NCI-H446 treated with DMSO at 0.1 percent for 48 hours (cell line): ENCODE measurements around the gene PVRIG.
A peak's percentile ranks its signal among the peaks of the same experiment; 100 is the strongest.
"Not testable (repeated sequence)": the region's sequence is repeated elsewhere in the genome, so short reads cannot be mapped to it uniquely, and the experiment has no call there.

Experiments used
- DNase-seq: peaks from one replicate; lab custom pipeline; 2025; lab: John Stamatoyannopoulos, UW

The PVRIG gene

DNA sequence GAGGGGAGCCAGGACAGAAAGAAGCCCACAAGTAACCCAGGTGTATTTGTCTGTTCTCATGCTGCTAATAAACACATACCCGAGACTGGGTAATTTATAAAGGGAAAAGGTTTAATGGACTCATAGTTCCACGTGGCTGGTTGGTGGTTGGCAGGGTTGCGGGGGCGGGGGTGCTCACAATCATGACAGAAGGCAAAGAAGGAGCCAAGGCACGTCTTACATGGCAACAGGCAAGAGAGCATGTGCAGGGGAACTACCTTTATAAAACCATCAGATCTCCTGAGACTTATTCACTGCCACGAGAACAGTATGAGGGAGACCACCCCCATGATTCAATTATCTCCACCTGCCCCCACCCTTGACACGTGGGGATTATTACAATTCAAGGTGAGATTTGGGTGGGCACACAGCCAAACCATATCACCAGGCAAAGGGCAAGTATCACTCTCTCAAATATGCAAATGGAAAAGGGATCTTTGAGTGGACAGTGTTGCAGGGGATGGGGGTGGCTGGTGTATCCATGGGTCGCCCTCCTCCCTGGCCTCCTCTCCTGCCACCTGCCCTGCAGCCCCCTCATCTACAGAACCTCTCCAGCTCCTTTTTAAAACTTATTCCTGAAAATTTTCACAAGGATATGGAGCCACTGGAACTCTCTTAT is 15.0 kb downstream of the PVRIG start:
- not testable (repeated sequence) for DNase-seq

DNA sequence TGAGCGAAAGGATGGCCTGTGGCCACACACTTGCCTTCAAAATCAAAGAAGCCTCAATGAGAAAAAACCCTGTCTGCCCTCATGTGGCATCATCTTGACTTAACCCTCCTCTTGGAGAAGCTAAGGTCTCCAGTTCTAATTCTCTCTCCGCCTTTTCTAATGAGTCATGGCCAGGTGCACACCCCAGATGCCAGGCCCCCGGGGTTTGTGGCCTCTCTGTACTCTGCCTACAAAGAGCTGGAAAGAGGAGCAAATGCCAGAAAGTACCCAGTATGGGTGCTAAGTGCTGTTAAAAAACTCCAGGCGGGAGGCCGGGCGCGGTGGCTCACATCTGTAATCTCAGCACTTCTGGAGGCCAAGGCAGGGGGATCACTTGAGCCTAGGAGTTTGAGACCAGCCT is 20.2 kb downstream of the PVRIG start:
- DNase-seq: not testable (repeated sequence)

DNA sequence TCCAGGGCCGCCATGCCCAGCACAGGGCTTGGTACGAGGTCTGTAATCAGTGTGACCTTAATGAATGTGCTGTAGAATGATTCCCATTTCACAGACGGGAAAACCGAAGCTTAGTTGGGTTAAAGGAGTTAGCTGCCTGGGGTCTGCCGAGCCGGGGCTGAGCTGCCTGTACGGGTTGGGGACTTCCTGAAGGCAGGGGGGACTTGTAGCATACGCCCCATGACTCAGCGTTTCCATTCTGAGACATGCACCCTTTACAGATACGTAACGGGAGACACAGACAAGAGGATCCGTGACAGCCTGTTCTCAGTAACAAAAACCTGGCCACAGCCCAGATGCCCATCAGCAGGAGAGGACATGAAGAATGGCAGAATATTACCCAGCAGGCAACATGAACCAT is 23.6 kb downstream of the PVRIG start:
- not testable (repeated sequence) for DNase-seq

DNA sequence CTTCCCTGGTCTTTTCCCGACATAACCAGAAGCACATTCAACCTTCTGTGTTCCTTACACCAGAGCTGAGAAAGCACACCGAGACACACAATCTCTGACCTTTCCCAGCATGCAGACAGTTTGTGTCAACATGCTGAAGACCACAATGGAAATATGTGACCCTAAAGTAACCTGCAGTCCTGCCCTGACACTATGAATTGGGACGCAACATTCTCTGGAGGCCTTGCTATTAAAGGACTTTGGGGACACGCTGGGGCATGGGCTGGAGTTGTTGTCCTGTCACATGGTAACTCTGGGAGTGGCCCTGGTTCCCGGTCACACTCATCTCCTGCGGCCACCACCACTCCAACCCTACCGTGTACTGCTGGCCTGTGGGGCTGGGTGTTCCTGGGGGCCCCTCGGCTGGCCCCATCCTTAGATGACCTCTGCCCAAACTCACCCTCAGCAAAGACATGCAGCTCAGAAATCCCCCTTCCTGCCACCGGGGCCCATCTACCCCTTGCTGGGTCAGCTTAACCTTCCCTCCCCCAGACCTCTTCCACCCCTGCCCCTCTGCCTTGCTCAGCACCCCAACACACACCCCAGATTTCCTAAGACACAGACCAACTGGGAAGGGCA is 25.3 kb downstream of the PVRIG start:
- not testable (repeated sequence) for DNase-seq

DNA sequence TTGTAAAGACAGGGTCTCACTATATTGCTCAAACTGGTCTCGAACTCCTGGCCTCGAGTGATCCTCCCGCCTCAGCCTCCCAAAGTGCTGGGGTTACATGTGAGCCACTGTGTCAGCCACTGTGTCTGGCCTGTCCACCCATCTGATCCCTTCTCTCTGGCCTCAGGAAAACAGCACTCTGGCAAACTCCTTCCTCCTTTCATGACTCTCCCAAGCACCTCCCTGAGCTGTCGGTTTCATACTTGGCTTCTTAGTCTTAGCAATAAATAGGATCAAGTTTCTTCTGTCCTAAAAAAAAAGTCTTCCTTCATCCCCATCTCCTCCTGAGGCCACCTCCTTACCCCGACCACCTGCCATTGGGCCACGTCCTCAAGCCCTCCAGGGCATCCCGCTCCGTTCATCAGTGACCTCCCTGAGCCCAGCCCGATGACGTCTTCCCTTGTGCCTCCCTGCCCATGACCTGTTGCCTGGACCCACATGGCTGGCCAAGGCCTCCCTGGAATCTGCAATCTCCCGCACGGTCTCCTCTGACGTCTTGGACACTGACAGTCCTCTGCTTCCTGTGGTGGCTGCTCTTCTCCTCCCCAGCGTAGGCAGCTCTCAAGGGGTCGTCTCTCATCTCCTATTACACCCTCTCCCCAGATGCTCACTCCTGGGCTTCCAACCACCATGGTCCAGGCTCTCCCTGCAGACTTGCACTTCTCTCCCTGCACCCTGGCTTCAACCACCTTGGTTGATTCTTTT is 26.5 kb downstream of the PVRIG start:
- DNase-seq: not testable (repeated sequence)

DNA sequence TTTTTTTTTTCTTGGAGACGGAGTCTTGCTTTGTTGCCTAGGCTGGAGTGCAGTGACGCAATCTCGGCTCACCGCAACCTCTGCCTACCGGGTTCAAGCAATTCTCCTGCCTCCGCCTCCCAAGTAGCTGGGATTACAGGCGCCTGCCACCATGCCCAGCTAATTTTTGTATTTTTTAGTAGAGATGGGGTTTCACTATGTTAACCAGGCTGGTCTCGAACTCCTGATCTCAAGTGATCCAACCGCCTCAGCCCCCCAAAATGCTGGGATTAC is 27.1 kb downstream of the PVRIG start:
- DNase-seq: not testable (repeated sequence)

DNA sequence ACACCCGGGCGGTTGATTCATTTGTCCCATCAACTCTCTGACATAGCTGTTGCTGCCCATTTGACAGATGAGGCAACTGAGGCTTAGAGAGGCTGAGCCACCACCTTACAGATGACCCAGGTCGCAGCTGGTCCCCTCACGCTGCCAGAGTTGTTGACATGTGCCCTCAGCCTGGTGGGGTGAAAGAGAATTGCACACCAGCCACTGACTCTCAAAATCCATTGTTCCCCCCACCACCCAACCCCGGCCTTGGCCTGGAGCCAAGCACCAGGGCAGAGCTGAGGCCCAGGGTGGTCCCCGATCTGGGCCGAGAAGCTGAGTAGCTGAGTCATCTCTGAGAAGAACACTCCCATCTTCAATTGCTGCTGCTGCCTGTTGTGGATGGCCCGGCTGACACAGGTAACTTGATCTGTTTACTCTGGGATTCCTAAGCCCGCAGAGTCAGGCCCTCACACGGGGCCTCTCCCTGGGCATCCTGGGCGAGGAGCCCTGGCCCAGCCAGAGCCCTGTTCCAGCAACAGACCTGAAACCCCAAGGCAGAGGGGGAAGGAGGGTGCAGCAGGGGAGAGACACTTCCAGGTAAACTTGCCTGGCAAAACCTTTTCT is 27.5 kb downstream of the PVRIG start:
- peak; percentile 9 for DNase-seq

DNA sequence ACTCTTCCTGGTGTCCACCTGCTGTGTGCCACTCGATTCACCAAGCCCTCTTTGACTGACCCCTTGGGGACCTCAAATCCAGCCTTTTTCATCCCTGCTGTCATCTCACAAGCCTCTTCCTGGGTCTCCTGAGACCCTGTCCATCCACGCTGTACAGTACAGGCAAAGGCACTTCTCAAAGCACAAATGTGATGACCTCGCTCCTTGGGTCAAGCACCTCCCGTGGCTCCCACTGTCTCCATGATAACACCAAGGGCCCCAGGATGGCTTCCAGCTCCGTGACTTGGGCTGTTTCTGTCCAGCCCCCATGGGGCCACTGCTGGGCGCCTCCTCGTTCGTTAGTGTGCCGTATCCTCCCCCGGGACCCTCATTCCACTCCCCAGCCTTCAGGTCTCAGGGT is 28.7 kb downstream of the PVRIG start:
- no peak for DNase-seq

DNA sequence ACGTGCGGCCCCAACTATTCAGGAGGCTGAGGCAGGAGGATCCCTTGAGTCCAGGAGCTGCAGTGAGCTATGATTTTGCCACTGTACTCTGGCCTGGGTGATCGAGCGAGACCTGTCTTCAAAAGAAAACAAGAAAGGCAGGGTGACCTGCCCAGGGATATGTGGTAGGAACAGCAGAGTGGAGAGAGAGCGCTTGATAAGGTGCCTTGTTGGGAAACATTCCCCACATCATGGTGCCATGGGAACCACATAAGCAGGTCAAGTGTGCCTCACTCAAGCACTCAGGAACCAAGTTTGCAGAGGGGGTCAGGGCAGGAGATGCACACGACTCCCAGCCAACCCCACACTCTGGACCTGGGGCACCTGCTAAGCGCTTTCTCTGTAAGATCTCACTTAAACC is 37.3 kb downstream of the PVRIG start:
- DNase-seq: no peak

DNA sequence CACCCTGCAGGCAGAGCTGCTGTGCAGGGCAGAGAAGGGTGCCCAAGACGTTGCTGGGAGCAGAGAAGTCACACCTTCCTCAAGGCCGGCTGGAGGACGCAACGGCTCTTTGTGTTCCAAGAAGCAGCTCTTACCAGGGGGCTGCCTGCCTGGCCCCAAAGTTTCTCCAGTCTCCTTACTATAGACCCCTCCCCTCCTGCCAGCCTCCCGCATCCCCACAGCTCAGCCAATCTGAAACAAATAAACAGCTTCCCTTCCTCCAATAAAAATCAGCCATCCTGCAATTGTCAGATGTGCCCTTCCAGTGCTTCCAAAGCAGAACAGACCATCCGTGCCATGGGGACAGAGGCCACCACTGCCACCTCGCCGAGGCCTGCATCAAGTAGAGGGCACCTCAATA is 40.2 kb downstream of the PVRIG start:
- DNase-seq: not testable (repeated sequence)

DNA sequence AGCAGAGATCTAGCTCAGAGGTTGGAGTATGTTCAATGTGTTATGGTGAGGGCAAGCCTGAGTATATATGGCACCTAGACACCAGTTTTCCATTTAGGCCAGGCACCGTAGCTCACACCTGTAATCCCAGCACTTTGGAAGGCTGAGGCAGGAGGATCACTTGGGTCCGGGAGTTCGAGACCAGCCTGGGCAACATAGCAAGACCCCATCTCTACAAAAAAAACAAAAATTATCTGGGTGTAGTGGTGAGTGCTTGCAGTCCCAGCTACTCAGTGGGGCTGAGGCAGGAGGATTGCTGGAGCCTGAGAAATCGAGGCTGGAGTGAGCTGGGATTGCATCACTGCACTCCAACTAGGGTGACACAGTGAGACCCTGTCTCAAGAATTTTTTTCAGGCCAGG is 43.1 kb downstream of the PVRIG start:
- not testable (repeated sequence) for DNase-seq

DNA sequence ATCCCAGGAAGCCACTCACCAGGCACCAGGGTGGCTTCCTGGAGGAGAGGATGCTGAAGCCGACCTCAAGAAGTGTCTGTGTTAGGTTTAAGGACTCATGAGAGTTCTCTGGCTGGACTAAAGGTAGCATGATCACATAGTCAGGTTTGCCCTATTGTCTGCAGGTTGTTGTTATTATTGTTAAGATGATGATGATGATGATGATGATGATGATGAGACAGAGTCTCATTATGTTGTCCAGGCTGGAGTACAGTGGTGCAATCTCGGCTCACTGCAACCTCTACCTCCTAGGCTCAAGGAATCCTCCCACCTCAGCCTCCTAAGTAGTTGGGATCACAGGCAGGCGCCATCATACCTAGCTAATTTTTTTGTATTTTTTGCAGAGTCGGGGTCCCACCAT is 44.5 kb downstream of the PVRIG start:
- not testable (repeated sequence) for DNase-seq

DNA sequence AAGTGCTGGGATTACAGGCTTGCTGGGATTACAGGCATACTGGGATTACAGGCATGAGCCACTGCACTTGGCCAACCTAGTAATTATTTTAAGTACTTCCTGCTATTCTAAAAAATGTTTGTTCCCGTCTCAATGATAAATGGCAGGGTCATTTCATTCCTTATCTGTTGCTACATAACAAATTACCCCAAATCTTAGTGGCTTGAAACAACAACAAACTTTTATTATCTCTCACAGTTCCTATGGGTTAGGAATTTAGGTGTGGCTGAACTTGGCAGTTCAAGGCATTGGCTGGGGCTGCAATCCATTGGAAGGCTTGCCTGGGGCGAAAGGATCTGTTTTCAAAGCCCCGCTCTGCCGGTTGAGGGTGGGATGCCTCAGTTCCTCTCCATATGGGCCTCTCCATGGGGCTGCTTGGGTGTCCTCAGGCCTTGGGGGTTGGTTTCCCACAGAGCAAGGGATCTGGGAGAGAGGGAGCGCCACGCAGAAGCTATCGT is 45.0 kb downstream of the PVRIG start:
- not testable (repeated sequence) for DNase-seq

DNA sequence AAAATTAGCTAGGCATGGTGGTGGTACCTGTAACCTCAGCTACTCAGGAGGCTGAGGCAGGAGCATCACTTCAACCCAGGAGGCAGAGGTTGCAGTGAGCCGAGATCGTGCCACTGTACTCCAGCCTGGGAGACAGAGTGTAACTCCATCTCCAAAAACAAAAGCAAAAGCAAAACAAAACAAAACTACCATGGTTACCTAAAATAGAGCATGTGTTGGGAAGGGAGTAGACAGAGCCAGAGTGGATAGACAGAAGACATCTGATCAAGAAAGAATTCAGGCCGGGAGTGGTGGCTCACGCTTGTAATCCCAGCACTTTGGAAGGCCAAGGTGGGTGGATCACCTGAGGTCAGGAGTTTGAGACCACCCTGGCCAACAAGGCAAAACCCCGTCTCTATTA is 46.1 kb downstream of the PVRIG start:
- DNase-seq: not testable (repeated sequence)

DNA sequence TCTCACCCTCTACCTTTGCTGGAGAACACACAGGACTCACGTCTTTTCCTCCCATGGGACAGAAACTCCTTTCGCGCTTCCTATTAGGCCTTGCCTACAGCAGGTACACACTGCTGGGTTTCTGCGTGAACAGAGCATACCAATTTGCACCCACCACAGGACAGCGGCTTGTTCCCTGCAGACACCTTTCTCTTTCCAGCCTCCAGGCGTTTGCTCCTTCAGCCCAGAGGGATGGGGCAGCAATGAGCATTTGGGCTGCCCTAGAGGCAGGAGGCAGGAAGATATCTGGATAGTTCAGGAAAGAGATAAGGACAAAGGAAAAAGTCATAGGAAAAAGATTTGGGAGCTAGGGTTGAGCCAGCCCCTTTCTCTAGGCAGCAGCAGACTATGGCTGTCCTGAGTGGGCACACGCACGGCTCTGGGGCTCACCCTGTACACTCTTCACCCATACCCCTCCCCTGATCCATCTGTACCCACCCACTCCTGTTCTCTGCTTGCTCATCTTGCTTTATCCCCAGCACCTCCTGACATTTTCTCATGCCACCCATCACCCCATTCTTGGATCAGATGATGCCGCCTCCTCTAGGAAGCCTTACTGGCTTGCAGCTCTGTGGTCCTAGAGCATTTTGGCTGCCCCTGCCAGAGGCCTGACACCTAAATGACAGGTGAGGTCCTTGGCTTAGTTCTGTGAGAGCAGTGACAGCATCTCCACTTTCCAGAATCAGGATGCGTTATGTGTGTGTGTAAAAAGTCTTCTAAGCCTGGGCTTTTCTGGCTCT is 47.0 kb downstream of the PVRIG start:
- DNase-seq: no peak

DNA sequence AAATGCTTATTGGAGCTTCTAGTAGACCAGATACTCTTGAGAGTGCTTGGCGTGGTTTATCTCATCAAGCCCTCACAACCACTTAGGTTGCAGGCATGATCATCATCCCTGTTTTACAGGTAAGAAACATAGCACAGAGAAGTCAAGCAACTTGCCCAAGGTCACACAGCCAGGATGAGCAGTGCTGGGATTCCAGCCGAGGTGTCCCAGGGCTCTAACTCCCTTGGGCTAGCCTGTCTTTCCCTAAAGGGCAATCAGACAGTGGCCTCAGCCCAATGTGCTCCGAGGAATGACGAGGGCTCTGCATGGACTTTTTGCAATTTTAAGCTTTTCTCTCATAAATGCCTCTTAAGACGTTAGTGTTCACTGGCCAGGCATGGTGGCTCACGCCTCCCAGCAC is 47.9 kb downstream of the PVRIG start:
- DNase-seq: no peak

DNA sequence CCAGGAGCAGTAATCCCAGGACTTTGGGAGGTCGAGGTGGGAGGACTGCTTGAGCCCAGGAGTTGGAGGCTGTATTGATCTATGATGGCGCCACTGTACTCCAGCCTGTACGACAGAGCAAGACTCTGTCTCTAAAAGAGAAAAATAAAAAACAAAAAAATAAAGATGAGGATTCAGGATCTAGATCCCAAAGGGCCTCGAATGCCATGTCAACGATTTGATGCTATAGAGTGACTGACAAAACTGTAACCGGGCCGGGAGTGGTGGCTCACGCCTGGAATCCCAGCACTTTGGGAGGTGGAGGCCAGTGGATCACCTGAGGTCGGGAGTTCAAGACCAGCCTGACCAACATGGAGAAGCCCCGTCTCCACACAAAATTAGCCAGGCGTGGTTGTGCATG is 49.1 kb downstream of the PVRIG start:
- DNase-seq: not testable (repeated sequence)

DNA sequence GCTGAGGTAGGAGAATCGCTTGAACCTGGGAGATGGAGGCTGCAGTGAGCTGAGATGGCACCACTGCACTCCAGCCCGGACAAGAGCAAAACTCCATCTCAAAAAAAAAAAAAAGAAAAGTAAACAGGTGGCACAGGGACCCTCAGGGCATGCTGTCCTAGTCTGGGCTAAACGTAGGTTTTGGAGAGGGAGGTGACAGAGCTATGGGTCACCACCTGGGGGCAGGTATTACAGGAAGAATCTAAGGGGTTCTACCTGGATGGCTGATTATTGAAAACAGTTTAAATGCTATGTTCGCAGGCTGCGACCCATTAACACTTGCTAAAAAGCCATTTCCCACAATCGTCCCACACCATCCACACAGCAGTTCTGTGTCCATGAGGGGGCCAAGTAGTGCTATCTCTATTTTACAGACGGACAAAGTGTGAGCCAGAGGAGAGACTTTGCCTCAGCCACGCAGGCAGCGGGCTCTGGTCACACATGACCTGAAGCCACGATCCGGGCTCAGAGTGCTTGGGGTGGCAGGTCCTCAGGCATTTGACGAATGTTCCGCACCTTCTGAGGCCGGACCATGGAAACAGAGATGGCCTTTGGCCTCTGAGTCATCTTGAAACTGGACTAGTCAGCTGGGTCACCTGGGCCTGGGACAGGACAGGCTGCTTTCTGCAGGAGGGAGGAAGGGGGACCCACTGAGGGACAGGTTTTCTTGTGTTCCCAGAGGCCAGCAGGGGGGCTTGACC is 49.7 kb downstream of the PVRIG start:
- not testable (repeated sequence) for DNase-seq

DNA sequence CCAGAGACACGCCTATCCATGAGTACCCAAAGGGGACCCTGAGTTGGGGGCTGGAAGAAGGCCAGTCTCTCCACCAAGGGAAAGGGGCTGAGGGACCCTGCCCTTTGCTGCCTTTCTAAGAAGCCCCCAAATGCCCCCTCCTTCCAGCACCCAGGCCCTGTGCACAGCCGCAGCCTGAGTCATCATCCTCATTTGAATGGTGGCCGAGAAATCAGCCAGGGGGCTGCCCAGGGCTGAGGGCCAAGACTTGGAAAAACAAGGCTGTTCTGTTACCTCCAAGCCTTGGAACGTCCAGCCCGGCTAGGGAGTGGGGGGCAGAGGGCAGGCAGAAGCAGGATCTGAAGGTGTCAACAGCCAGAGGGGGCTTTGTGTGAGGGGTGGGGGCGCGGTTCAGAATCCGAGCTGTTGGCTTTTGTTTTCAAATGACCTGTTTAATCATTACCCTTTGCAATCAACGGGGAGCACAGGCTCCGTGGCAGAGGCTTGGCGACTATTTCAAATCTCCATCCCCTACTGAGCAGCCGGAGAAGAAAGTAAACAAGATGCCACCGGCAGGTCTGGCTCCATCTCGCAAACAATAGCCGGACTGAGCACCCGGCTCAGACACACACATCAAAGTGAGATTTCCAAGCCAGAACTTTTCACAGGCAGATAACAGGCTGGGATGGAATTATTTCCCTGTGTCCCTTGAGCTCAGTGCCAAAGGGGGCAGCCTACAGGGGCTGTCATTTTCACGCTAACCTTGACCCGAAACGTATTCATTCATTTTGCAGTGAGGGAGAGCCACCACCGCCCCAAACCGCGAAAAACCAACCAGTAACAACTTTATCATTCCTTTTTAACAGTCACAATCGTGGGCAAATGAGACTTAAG is 50.5 kb downstream of the PVRIG start:
- DNase-seq: not testable (repeated sequence)
